Suppressor macrophage (primary cell): ENCODE measurements around the gene GFPT2.
A peak's percentile ranks its signal among the peaks of the same experiment; 100 is the strongest.

Experiments used
- DNase-seq, 4 experiments: peaks; one replicate each; pipeline ENCODE4 v3.0.0-alpha.2; 2020 to 2022

Gene GFPT2

DNA sequence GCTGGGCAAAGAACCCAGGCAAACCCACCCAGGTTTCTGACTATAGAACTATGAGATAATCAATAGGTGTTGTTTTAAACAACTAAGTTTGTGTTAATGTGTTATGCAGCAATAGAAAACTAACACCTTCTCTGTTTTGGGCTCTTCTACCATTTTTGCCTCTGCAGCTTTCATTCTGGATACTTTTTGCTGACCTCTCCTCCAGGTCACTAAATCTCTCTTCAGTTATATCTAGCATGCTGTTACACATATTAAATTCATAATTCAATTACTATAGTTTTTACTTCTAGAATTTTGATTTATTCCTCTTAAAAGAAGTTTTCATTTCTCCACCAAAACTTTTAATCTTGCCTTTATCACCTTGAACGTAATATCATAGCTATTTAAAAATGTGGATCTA is 78.4 kb downstream of the GFPT2 start:
- no peak for DNase-seq

DNA sequence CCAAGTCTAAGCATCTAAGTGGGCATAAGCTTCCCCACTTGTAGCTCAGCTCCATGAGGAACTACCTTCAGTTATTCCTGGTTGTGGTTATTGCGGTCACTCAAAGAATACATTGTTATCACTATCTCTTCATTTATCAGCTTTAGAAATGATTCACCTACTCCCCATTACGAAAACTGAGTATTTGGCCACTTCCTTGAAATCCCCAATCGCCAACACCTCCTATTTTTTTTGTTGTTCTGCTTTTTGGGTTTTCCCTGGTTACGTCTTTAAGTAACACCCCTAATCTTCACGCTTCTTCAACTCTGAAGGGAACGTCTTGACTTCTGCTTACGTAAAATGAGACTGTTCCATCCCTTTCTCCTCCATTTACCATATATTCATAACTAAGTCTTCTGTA is 81.9 kb downstream of the GFPT2 start:
- DNase-seq = peak in 2 of 4 experiments; percentile 30 to 31

DNA sequence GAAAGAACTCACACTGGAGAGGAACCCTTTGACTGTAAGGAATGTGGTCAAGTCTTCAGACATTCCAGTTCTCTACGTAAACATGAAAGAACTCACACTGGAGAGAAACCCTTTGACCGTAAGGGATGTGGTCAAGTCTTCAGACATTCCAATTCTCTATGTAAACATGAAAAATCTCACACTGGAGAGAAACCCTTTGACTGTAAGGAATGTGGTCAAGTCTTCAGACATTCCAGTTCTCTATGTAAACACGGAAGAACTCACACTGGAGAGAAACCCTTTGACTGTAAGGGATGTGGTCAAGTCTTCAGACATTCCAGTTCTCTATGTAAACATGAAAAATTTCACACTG is 93.9 kb downstream of the GFPT2 start:
- no peak for DNase-seq

DNA sequence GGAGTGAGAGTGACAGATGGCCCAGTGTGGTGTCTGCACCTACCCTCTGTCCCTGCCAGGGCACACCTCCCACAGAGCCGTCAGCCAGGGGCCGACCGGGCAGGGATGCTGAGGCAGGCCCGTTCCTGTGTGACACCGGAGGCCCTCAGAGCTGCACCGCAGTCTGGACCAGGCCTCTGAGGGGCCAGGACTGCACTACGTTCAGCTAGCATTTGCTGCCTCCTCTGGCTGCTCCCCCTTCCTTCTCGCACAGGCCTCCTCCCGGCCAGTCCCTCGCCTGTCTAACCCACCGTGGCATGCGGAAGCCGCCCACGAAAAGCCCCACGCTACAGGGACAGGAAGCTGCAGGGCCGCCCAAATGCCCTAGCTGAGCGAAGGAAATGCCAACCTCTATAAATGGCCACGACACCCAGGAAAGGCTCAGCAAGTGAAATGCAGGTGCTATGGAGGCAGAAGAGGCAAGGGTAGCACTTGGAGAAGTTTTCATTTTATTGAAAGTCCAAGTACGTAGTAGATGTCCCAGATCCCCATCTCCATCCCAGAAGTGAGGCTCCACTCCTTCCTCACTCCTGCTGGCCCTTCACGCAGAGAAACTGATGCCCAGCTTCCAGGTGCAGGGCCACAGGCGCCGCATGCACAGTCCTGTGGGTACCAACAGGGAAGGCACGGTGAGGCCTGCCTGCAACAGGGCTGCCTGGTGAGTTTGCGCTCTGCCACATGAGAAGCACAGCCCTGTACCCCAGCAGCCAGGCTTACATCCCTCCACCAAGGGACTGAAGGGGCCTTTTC is 99.9 kb downstream of the GFPT2 start:
- DNase-seq = no peak

DNA sequence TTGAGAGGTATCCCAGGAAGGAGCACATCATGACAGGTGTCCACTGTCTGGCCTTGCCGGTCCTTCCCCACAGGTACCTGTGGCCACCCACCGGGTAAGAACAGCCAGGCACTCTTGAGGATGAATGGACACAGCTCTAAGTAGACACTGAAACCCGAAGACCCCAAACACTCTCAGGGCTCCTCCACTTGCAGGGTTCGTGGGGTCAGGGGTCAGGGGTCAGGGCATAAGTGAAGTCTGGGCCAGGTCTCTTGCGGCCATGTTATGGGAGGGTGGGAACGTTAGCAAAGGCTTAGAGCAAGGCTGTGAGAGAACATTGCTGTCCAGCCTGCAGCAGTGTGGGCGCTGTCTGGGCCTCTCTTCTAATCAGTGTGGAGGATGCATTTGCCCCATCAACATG is 101.2 kb downstream of the GFPT2 start:
- DNase-seq = no peak

DNA sequence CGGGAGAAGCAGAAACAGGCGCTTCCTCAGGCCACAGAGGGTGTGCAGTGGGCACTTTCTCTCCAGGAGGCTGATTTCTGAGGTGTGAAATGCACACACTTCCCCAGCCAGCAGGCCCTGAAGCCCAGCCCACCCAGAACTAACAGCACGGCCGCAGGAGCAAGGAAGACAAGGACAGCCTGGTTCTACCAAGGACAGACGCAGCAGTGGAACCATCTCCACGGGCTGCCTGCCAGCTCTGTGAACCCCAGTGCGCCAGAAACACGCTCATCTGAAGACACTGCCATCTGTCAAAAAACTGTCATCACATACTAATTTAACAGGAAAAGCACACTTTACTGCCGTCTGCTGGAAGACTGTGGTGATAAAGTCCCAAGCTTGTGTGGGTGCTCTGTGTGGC is 102.0 kb downstream of the GFPT2 start:
- no peak for DNase-seq
